Measurements from ENCODE around the gene ULK4.

The ULK4 gene

DNA sequence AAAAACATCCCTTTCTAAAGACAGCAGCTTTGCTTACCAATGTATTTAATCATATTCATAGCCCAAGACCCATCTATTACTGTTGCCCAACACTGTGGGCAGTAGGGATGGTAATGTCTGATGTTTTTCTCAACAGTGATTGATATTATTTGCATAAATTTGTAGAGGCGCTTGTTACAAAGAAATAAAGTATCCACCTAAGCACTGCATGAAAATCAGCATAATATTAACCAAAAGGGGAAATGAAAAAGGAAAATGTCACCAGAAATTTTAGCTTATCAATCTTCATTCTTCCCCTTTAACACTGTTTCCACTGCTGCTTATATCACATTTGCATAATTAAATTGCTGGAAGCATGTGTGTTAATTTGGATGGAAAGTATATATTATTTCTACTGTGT lies 622.1 kb downstream of the ULK4 start:
- no peak for DNase-seq

DNA sequence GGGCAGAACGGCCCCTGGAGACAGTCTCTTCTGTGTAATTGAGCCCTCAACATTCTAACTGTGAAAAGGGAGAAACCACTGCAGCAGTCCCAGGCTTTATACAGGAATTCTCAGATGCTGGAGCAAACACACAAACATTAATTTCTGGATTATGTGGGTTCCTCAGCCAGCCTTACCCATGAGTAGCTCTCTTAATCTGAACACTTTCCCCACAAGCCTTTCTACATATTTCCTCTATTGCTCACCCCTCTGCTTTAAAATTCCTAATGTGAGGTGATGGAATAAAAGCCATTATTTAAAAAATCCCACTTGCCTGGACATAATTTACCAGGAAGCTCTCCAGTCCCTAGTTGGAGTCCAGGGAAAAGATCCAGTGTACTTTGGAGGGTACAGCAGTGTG lies 623.6 kb downstream of the ULK4 start:
- DNase-seq = no peak

DNA sequence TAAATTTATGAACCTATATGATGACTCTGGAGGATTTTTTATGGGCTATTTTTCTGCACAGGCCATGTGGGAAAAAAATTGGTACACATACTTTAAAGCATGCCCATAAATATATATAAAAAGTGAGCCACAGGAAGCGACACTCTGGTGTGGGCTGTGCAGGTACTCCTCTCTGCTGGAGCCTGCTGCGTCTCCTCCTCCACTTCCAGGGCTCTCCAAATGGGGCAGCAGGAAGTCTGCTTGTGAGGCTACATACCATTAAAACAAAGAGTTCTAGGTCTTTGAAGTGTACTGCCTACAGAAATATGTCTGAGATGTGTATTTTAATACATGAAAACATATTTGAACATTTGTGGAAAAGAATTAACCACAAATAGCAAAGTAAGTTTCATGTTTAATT lies 627.5 kb downstream of the ULK4 start:
- DNase-seq = no peak

DNA sequence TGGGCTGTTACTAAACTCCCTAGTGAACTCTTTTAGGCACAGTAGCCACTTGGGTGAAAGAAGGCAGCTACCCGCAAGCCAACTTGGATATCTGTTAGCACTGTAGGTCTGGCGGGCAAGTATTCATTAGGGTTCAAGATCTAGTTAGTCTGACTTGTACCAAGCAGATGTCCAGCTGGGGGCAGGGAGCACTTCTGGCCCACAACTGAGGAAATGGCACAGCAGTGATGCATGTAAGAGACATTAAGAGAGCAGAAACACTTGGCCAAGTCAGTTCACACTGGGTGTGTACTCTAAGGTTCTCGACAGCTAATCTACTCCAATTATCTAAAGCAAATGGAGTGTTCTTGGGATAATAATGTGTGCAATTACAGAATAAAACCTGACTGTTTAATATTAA lies 630.9 kb downstream of the ULK4 start:
- DNase-seq = no peak

DNA sequence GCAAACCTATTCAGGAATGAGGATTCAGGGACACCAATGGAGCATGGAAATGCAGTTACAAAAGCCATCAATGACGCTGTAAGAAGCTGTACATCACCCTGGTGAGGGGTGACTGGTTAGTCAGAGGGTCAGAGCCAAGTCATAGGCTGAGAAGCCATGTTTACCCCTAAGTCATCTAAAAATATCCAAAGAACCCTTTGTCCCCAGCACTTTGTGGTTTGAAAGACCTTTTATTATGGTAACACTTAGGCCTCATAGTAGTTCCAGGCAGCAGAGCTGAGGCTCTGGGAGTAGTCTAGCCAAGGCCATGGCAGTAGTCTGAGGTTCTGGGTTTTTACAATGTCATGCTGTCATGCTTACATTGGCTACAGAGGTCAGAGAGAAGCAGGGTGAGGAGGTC lies 631.4 kb downstream of the ULK4 start:
- no peak for DNase-seq

DNA sequence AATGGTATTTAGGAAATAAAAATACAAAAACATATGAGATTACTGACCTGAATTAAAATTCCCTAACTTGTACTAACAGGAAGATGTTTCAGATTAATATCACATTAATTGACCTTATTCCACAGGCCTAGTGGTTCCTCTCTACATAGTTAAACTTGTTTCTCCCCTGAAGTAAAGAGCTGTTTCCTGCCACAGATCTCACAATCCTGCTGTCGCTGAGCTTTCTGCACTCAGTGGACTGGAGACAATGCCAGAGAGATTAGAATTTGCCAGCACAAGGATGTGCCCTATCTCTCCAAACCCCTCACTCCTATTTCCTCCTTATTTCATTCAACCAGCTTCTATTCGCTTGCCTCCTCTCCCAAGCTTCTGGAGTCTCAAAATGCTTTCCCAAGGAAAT lies 632.0 kb downstream of the ULK4 start:
- no peak for DNase-seq

DNA sequence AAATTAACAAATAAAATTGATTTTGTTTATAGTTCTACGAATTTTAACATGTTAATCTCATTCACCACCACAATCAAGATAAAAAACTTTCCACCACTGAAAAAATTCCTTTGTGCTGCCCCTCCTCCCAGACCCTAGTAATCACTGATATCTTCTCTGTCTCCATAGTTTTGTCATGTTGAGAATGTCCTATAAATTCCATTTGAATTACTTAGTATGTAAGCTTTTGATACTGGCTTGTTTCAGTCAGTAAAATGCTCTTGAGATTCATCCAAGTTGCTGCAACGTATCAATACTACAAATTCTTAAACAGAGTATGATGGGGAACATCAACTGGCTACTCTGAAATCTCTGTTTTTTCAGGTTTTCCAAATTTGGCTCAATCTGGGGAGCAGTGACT lies 633.0 kb downstream of the ULK4 start:
- no peak for DNase-seq

DNA sequence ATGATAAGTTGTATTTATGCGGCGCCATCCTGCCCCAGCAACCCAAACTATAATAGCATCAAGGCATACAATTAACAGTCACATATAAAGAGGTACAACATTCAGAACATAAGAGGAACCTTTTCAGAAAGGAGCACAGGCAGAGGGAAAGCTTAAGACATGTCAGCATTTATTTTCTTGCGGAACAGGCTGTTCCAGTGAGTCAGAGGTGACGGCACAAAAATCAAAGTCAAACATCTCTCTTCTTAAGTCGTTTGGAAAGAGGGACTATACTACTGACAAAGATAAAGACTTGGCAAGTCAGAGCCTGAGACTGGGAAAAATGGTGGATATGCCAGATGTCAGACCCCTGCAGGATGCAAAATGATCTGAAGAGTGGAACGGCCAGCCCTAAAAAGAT lies 634.2 kb downstream of the ULK4 start:
- no peak for DNase-seq

DNA sequence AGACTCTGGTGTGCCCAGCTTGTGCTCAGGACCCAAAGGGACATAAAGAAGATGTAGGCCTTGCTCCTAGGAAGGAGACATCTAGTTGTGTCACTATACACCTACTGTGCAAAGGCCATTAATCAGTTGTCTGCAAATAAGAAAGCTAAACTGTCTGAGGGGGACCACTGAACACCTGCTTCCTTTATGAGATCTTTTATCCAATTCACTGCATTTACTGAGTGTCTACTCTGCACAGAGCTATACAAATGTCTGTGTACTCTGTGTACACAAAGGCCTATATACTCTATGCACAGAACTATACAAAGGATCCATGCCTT lies 637.8 kb downstream of the ULK4 start:
- DNase-seq = no peak

DNA sequence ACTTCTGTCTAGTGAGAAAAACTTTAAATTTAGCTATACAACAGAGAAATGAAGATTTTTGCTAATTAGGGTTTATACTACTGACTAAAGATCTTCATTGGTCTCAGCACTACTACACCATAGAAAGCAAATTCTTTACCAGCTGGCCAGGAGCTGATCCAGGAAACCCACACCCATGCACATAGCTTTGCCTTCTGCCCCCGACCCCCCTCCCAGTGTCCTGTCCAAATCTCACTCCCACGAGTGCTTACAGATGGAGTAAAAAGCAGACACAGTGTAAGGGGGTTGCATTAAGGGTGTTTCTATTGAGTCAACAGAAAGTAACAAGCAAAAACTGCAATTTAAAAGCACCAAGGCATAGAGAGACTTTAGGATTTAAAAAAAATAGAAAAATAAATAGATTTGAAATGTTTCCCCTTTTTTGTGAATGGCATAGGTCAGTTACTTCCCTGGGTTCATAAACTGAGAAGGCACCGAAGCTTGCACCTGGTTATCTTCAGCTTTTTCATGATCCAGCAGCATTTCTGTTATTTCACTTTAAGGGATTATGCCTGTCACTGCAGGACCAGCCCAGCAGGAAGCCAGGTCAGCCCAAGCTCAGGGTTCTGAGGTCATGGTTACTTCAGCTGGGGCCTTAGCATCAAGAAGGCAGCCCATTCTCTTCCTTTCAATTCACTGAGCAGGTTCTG lies 638.3 kb downstream of the ULK4 start:
- DNase-seq = no peak

DNA sequence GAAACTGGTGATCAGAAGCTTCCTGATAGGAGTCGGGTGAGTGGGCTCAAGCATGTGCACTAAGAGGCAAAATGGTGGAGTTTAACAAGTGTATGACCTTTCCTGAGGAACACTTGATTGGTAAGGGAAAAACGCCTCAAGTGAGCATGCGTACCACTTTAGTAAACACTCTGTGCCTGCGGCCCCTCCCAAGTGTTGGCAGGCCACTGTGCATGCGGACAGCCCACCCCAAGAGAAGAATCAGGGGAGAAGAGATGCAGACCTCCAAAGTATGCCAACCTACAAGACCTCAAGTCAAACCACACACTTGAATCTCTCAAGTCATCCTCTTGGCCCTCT lies 640.3 kb downstream of the ULK4 start:
- DNase-seq = no peak

DNA sequence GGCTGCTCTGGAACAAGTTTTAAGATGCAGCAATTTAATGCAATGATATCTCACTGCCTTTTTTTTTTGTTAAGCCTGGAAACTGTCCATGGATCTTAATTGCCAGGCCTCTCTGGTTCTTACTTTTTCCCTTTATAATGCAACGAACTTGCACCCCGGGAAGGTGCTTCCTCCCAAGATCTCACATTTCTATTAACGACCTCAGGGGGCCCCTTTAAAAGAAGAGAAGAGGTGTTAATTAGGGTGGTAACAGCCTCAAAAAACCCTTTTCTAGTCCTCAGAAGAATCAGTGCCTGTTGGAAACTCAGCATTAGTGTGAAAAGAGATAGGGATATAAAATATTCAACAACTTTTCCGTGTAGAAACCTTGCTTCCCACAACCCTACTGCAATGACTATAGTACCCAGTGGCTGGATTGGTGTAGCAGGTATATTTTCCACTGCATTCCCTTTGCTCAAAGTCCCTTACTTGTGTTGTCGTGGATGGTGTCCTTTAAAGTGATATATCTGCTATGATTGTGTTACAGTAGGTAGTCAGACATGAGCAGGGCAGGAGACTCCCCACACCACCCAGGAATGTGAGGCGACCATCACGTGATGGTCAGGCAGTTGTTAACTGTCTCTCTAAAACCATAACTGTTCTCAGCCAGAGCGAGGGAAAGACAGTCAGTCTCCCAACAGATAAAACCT lies 640.8 kb downstream of the ULK4 start:
- no peak for DNase-seq

DNA sequence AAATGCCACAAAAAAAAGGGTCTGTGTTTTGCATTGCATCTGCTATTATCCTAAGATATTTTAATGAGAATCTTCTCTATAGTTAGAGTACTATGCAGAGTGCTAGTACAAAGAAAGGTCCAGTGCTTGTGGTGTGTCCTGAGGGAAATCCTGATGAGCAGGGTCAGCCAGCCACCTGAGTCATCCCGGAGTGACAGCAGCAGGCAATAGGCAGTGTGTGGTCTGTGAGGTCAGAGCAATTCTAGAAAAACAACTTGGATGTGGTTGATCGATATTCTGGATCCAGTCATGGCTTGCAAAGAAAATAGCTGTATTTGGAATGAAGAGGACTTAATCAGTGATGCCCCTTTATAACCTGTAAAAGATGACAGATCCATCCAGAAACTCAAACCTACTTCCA lies 643.4 kb downstream of the ULK4 start:
- no peak for DNase-seq

DNA sequence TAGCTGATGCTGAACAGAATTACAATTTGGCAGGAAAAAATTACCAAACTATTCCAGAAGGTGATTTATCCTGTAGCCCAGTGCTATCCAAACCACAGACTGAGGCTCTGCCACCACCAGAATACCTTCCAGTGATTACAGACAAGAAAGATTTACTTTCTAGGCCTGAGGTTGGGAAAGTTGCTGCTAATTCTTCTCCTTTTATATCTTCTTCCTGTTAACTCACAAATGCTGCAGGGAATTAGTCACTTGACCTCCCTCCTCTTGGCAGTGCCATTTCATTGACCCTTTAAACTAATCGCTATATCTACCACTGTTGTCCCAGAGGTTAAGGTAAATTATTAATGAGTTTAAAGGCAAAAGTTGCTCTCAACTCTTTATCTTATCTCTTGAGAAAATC lies 644.2 kb downstream of the ULK4 start:
- no peak for DNase-seq

DNA sequence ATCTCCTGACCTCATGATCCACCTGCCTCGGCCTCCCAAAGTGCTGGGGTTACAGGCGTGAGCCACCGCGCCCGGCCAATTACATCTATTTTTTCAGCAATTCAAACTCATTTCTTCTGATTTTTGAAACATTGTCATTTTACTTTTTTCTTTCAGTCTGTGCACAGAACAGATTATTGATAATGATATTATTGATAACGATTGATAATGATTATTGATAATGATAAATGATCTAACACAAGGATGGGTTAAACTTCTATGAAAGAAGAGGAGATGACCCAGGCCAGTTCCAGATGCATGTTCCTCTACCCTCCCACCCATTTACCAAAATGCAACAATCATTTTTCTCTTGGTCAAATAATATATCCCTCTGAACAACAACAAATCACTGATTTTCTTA lies 644.6 kb downstream of the ULK4 start:
- no peak for DNase-seq

DNA sequence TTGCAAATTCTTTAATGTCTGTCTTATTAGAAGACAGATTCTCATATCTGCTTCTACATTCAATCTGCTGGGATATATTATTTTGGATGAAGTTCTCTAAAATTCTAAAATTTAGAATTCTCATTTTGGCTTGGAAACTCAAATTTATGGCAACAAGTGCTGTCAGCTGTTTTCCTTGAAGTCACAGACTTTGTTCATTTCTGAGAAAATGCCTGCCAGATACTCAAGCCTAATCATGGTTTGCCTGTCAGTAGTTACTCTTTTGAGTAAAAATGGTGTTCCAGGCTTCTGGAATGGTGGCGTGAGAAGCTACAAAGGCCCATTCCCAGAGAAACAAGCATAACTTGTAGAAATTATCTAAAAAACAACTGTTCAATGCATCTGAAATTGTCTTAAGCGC lies 646.8 kb downstream of the ULK4 start:
- DNase-seq = no peak

DNA sequence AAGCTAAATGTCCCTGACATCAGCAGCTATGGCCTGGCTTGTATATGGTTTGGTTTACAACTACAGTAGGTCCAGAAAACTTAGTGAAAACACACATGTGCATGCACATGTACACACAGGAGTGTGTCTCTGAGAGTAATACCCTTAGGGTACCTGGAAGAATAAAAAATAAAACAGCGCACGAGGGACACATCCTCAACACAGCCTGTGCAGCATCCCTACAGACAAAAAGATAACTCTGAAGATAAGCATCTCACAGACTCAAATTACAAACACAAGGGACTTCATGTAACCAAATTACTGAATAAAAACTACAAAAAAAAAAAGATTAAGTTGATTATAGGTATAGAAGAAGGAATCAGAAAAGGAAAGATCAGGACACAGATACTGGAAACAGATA lies 653.8 kb downstream of the ULK4 start:
- DNase-seq = no peak

DNA sequence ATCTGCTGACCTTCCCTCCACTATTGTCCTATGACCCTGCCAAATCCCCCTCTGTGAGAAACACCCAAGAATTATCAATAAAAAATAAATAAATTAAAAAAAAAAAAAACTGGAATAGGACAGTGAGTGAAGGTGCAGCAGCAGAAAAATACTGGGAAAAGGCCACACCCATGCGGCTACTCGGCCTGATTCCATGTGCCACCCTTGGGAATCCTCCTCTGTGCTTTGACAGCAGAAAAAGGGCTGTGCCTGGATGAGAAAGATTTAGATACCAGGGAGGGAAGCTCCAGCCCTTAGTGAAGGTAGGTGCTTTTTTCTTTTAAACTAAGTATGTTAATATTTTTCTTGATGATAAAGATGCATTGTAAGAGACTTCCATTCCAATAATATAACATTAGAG lies 654.8 kb downstream of the ULK4 start:
- DNase-seq = no peak

DNA sequence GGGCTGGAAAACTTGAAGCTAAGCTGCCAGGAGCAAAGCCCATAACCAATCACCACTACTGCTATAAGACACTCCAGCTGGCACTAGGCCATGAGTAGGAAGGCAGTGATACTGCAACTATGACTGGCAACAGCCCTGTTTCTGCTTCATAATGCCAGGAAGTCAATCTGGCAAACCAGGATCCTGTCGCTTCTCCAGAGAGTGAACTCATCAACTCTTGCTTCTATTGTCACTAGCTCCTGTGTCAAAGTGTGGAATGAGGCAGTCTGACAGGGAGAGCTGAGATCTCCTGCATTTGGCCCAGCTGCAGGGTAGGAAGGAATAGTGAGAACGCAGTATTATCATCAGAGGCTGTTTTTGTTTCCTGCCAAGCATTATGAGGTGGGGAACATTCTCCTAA lies 657.3 kb downstream of the ULK4 start:
- no peak for DNase-seq

DNA sequence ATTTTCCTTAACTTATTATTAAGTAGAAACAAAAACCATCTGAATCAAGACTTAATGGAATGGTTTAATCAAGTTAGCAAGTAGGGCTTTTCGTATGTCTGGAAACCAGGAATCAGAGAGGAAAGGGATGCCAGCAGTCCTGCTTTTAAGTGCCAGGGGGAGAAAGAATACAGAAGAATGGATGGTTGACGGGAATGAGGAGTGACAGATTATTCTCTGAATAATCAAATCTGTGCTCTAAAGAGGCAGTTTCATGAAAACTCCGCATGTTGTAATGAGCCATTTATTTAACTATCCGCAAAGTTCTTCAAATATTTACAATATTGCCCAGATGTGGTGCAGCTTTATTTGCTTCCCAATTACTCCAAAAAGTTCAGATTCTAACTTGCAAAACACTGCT lies 659.6 kb downstream of the ULK4 start:
- no peak for DNase-seq

DNA sequence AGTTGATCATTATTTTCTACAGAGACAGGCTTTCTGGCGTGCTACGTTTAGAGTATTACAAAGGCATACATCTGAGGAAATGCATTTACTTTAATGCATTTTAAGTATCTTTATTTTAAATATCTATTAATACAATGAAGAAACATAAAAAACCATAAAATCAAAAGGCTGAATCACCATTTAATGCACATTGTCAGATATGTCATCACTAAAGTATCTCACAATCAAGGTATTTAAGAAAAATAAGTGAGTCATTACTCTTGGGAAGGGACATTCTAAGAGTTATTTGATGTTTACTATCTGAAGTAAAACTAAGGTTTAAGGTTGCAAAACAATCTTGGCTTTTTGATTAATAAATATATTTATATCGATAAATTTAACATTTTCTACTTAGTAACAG lies 660.4 kb downstream of the ULK4 start:
- no peak for DNase-seq

DNA sequence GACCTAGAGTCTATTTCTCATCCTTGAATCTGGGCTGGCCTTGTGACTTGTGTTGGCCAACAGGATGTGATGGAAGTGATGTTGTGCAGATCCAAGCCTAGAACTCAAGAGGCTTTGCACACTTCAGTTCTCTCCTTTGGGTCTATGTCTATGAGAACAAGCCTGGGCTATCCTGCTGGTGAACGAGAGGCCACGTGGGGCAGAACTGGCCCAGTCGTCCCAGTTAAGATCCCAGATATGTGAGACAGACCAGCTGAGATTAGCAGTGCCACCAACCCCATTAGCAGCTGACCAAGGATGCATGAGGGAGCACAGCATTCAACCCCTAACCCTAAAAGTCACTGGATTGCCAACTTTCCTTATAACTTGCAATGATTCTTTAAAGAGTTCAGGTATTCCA lies 662.9 kb downstream of the ULK4 start:
- no peak for DNase-seq

DNA sequence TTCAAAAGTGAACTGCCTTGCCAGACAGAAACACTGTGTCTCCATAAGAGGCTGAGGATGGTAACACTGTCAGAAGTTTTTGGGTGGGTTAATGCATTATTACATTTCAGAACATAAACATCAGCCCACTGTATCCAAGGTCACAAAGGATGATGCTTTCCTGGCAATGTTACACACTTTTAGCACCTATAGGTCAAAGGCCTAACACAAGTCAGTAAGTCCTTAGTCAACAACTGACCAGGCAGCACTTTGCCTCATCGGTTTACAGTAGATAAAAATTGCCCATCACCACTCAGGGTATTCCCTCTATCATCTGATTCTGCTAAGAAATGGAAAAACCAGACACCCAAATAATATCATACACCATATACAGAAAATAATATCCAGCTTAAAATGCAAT lies 664.2 kb downstream of the ULK4 start:
- no peak for DNase-seq

DNA sequence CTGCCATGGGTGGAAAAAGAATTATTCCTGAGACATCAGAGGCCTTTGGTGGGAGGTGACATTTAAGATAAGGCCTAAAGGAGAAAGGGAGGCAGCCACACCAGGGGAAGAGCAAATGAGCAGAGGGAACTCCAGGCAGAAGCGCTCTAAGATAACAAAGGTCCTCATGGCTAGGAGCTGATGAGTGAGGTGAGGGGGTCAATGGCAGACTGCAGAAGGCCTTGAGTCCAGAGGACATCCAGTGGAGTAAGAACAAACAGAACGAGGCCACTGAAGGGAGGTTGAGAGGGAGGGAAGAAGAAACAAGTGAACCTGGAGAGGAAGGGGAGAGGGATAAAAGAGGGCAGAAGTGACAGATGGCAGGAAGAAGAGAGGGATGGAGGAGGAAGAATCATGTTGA lies 665.3 kb downstream of the ULK4 start:
- no peak for DNase-seq

DNA sequence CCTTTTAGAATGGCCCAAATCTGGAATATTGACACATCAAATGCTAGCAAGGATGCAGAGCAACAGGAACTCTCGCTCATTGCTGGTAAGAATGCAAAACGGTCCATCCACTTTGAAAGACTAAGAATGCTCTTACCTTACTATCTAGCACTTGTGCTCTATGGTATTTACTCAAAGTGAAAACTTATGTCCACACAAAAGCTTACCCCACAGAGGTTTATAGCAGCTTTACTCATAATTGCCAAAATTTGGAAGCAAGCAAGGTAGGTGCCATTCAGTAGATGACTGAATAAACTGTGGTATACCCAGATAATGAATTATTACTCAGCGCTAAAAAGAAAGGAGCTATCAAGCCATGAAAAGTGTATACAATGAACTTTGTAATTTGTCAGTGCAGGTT lies 666.2 kb downstream of the ULK4 start:
- DNase-seq = no peak
